ENCODE data around the gene TXNIP. TPM values are rescaled to one million over a fixed set of nuclear protein-coding genes. Genes with fewer than 3 reads are reported as not detected.

Gene TXNIP
- total RNA-seq, 1 experiment from 2014 or later: 23.2 TPM

- H2BK5ac ChIP-seq (ENCODE audit: insufficient read length, low read length): no peak overlapping the region
- no peaks in the 10 kb centered on the region for H3K4me1 ChIP-seq (ENCODE audit: insufficient read depth, low read length)
- Mint-ChIP-seq H3K4me3 (no peak overlapping the region), H3K36me3 (ENCODE audit: insufficient read depth in 1 of 3, low read depth in 3 of 3) (peaks cover 0 to under 1% (median 0%) of the 10 kb centered on the region in 3 experiments; a peak in 1 of 7 replicates), H3K9me3 (peaks cover under 1% of the 10 kb centered on the region in 2 experiments; a peak in 3 of 5 replicates), H3K4me1 (peaks cover 0 to 6% of the 10 kb centered on the region in 2 experiments; a peak in 2 of 4 replicates), H3K27me3 (ENCODE audit: low read depth) (no peaks in the 10 kb centered on the region), H3K27ac (no peak overlapping the region)
- H3K27ac ChIP-seq (ENCODE audit: insufficient read length, low read depth, low read length): no peak overlapping the region
- no peak overlapping the region for H4K91ac ChIP-seq (ENCODE audit: insufficient read length, low read depth, low read length)
- H2BK120ac ChIP-seq (ENCODE audit: low read depth, low read length, poor library complexity, severe bottlenecking): no peak overlapping the region
- no peak overlapping the region for H2BK12ac ChIP-seq (ENCODE audit: insufficient read length, low read depth, low read length)
- H3K23me2 ChIP-seq (ENCODE audit: insufficient read length, low read depth, low read length, poor library complexity, severe bottlenecking): no peaks in the 10 kb centered on the region
- no peak for TF ChIP-seq CTCF (conservative IDR thresholded peaks at IDR 0.05)
- H3T11ph ChIP-seq (ENCODE audit: low read length): no peak overlapping the region
- no peaks in the 10 kb centered on the region for H3K79me2 ChIP-seq (ENCODE audit: insufficient read depth, low read length)
- H3K9ac ChIP-seq (ENCODE audit: extremely low read depth, insufficient read length, low read length): no peak overlapping the region
- no peak overlapping the region for H3K18ac ChIP-seq (ENCODE audit: insufficient read length, low read depth, low read length)
- H3K79me1 ChIP-seq (ENCODE audit: insufficient read depth, low read depth, low read length, poor library complexity, severe bottlenecking): no peaks in the 10 kb centered on the region
- no peak overlapping the region for H3K14ac ChIP-seq (ENCODE audit: insufficient read depth, low read length)
- H2AFZ ChIP-seq (ENCODE audit: low read length): no peak overlapping the region
- H4K5ac ChIP-seq (ENCODE audit: insufficient read length, low read depth, low read length): no peak overlapping the region
- H3K9me3 ChIP-seq (ENCODE audit: control insufficient read depth, low read depth, low read length): no peaks in the 10 kb centered on the region
- no peak overlapping the region for H2BK15ac ChIP-seq (ENCODE audit: low read depth, low read length)
- no peaks in the 10 kb centered on the region for H3K27me3 ChIP-seq (ENCODE audit: insufficient read depth, low read length)
- H3K23ac ChIP-seq (ENCODE audit: insufficient read length, low read depth, low read length): no peak overlapping the region
- no peak overlapping the region for H3K4ac ChIP-seq (ENCODE audit: low read depth, low read length)
- H2AK5ac ChIP-seq (ENCODE audit: insufficient read length, low read length): no peak overlapping the region
- DNase-seq: no peak
- H4K20me1 ChIP-seq (ENCODE audit: control insufficient read depth, insufficient read depth, insufficient read length): no peaks in the 10 kb centered on the region
- H3K4me2 ChIP-seq (ENCODE audit: insufficient read depth, insufficient read length, low read length): no peak overlapping the region
- H4K8ac ChIP-seq (replicated peaks; ENCODE audit: insufficient read length, low read depth, low read length): no peak overlapping the region
- no peak overlapping the region for H2BK20ac ChIP-seq (ENCODE audit: low read depth, low read length, poor library complexity, severe bottlenecking)
- no peak overlapping the region for H3K56ac ChIP-seq (ENCODE audit: insufficient read length, low read depth, low read length)
- WGBS (ENCODE audit: extremely low coverage, insufficient read length, low lambda C conversion rate): no CpG with 5 or more reads among the region's 7 CpGs
These were observed 23.8 kb downstream of the TXNIP start for GRCh38 chr1:145972580-145972979.

All from H9 (cell line).